Endothelial cell of umbilical vein (primary cell): ENCODE data around the gene TSPAN18. TPM values are rescaled to one million over a fixed set of nuclear protein-coding genes. Genes with fewer than 3 reads are reported as not detected.

ENCODE experiments used
- BruUV-seq: library from RNA; stranded (reverse); fragments of 400-500 nt; replicated peaks from 2 replicates; lab custom pipeline; 2021; lab: Mats Ljungman, UMichigan
- CTCF ChIA-PET: fragments of 300-600, 350-600 bp; sonication (Branson Sonifier 250); formaldehyde crosslinking; loops from one replicate; lab custom pipeline; 2021; ENCODE audit warnings: antibody characterized with exemption, inconsistent platforms; lab: Charles Lee
- POLR2A ChIA-PET: fragments of 300-600, 350-600 bp; sonication (Branson Sonifier 250); formaldehyde crosslinking; loops from one replicate; lab custom pipeline; 2021; ENCODE audit warnings: antibody characterized with exemption, inconsistent platforms; lab: Charles Lee
- DNase-seq: peaks from one replicate; pipeline ENCODE4 v3.0.0-alpha.2; 2011; ENCODE audit warnings: low read depth, low spot score
- FAIRE-seq: peaks from 2 replicates; lab custom pipeline; 2011; peaks lifted over from hg19 to GRCh38; lab: Jason Lieb, UNC
- H2AFZ ChIP-seq: 2 replicates; pipeline ENCODE4 v1.6.0; 2012; ENCODE audit warnings: low read depth, low read length, control low read depth, inconsistent platforms
- H3K27ac ChIP-seq: 2 replicates; pipeline ENCODE4 v1.5.1; 2011; ENCODE audit warnings: low read depth, mild to moderate bottlenecking, control low read depth, low read length, moderate library complexity; ENCODE audit not compliant: insufficient read depth
- H3K27me3 ChIP-seq, 2 experiments: 2 replicates each; pipeline versions ENCODE4 v1.6.0 to v1.6.1; 2011; ENCODE audit warnings: low read length in 2 of 2, mixed read lengths in 1 of 2; ENCODE audit not compliant: control insufficient read depth in 2 of 2, insufficient read depth in 2 of 2
- H3K36me3 ChIP-seq, 2 experiments: 2 replicates in 1 of 2; 3 replicates in 1 of 2; pipeline ENCODE4 v1.5.1; 2011; ENCODE audit warnings: low read length in 2 of 2, mild to moderate bottlenecking in 1 of 2, moderate library complexity in 1 of 2; ENCODE audit not compliant: control insufficient read depth in 2 of 2, insufficient read depth in 2 of 2; ENCODE audit errors: extremely low read depth in 1 of 2
- H3K4me1 ChIP-seq: 3 replicates; pipeline ENCODE4 v1.5.1; 2011; ENCODE audit warnings: mild to moderate bottlenecking, low read length; ENCODE audit not compliant: control insufficient read depth, insufficient read depth; ENCODE audit errors: extremely low read depth
- H3K4me2 ChIP-seq: 2 replicates; pipeline ENCODE4 v1.6.1; 2011; ENCODE audit warnings: low read length, control low read depth, mixed read lengths; ENCODE audit not compliant: insufficient read depth
- H3K4me3 ChIP-seq, 3 experiments: fragments of 200-600 bp in 1 of 3; sonication (generic), shearing (Covaris generic) in 1 of 3; replicated peaks in 1 of 3; 2 replicates each; pipeline ENCODE4 v1.5.1; 2011 to 2016; ENCODE audit warnings: control low read depth in 3 of 3, low read length in 3 of 3, mild to moderate bottlenecking in 2 of 3, inconsistent platforms in 1 of 3, low read depth in 1 of 3, moderate library complexity in 1 of 3; ENCODE audit not compliant: insufficient read depth in 1 of 3
- H3K79me2 ChIP-seq: 2 replicates; pipeline ENCODE4 v1.6.0; 2012; ENCODE audit warnings: low read length, inconsistent platforms; ENCODE audit not compliant: control insufficient read depth, insufficient read depth
- H3K9ac ChIP-seq: replicated peaks from 2 replicates; pipeline ENCODE3; 2011; ENCODE audit warnings: low read length, control low read depth; ENCODE audit not compliant: insufficient read depth; ENCODE audit errors: extremely low read depth
- H3K9me1 ChIP-seq: replicated peaks from 3 replicates; pipeline ENCODE4 v1.6.0; 2011; ENCODE audit warnings: mild to moderate bottlenecking, low read length; ENCODE audit not compliant: control insufficient read depth, insufficient read depth; ENCODE audit errors: extremely low read depth
- H3K9me3 ChIP-seq: replicated peaks from 2 replicates; pipeline ENCODE4 v1.5.1; 2012; ENCODE audit warnings: low read length, inconsistent platforms; ENCODE audit not compliant: control insufficient read depth, insufficient read depth
- H4K20me1 ChIP-seq: replicated peaks from 2 replicates; pipeline ENCODE3; 2011; ENCODE audit warnings: mild to moderate bottlenecking, low read length; ENCODE audit not compliant: control insufficient read depth, insufficient read depth; ENCODE audit errors: extremely low read depth
- CTCF ChIP-seq, 2 donors: IDR thresholded peaks; 1 replicate in 1 of 2; 2 replicates in 1 of 2; pipeline ENCODE4 v1.5.1; 2011; ENCODE audit warnings: low read length in 2 of 2, mild to moderate bottlenecking in 2 of 2, moderate library complexity in 2 of 2, control low read depth in 1 of 2, inconsistent platforms in 1 of 2, low read depth in 1 of 2; ENCODE audit not compliant: insufficient read depth in 1 of 2; ENCODE audit errors: extremely low read depth in 1 of 2
- EZH2 ChIP-seq: IDR thresholded peaks from 2 replicates; pipeline ENCODE4 v1.6.1; 2012; ENCODE audit warnings: borderline replicate concordance, low read depth, mild to moderate bottlenecking, moderate library complexity, low read length, inconsistent platforms; ENCODE audit not compliant: severe bottlenecking
- FOS ChIP-seq: IDR thresholded peaks from 2 replicates; pipeline ENCODE4 v1.6.1; 2011; ENCODE audit warnings: mild to moderate bottlenecking, low read length, moderate library complexity, borderline replicate concordance; ENCODE audit not compliant: insufficient read depth
- GATA2 ChIP-seq: IDR thresholded peaks from 2 replicates; pipeline ENCODE4 v1.7.0; 2011; ENCODE audit warnings: low read depth, mild to moderate bottlenecking, moderate library complexity, mixed read lengths, low read length; ENCODE audit not compliant: insufficient read length, insufficient read depth
- JUN ChIP-seq: IDR thresholded peaks from 2 replicates; pipeline ENCODE4 v1.6.1; 2011; ENCODE audit warnings: borderline replicate concordance, low read depth; ENCODE audit not compliant: insufficient read length, insufficient read depth
- MAX ChIP-seq: IDR thresholded peaks from 2 replicates; pipeline ENCODE4 v1.6.1; 2011; ENCODE audit not compliant: insufficient read depth, insufficient read length
- MYC ChIP-seq: IDR thresholded peaks from one replicate; pipeline ENCODE4 v1.6.1; 2011; ENCODE audit warnings: mild to moderate bottlenecking, low read depth, low read length
- POLR2A ChIP-seq: IDR thresholded peaks from 2 replicates; pipeline ENCODE4 v1.6.1; 2012; ENCODE audit warnings: low read depth, mild to moderate bottlenecking, control low read depth, low read length
- POLR2AphosphoS5 ChIP-seq: IDR thresholded peaks from 2 replicates; pipeline ENCODE4 v1.6.1; 2012; ENCODE audit warnings: low read depth, mild to moderate bottlenecking, control low read depth, low read length, moderate library complexity; ENCODE audit not compliant: insufficient read depth
- dilution Hi-C: fragments of 300-500 bp; cut with MboI; formaldehyde crosslinking; loops from one replicate; pipeline ENCODE4 v1.15.0; 2019; ENCODE audit warnings: low sequenced_read_pairs; ENCODE audit not compliant: extremely low pct_ligation_motif_present
- intact Hi-C: fragments of 100-400 bp; cut with micrococcal nuclease; formaldehyde crosslinking; loops from one replicate; pipeline ENCODE4 v1.10.0; 2022
- polyA plus RNA-seq, 4 experiments: library from polyadenylated mRNA; depleted of rRNA in 3 of 4; stranded (reverse) in 3 of 4; unstranded in 1 of 4; fragments of >200 nt; gene quantifications; 2 replicates each; pipeline versions ENCODE4 v1.2.1 to v1.2.3, GENCODE V29; 2011 to 2012; ENCODE audit warnings: missing spikeins in 1 of 4
- total RNA-seq: library from RNA; stranded (reverse); gene quantifications from 2 replicates; pipeline ENCODE4 v1.2.3, GENCODE V29; 2021

TSPAN18 gene
- total and polyA plus RNA-seq, 2 donors (not counting 3 experiments of a cell fraction or from before 2014, with no cell fraction given): 32.2 to 118 TPM

DNA sequence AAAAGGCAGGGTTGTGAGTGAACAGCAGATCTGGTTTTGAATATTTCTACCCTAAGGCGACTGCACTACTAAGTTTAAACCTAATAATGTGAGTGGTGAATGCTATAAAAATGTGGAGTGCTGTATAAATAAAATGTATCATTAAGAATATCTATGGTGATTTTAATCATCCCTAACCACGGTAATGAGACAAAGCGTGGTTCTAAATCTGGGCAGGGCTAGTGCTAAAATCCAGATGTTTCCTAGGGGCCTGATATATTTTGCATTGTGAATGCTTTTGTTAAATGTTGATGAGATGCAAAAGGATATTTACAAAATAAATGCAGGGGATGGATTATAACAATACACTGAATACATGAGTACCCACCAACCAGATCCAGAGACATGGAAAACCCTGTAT is 58.1 kb downstream of the TSPAN18 start:
- Histone ChIP-seq H3K9me1 (no peaks in the 10 kb centered on the region), H3K27me3 (no peaks in the 10 kb centered on the region), H3K27ac (no peak overlapping the region), H3K9ac (no peak overlapping the region), H4K20me1 (no peaks in the 10 kb centered on the region), H3K4me2 (no peak overlapping the region), H3K4me3 (no peak overlapping the region), H2AFZ (no peak overlapping the region), H3K79me2 (no peaks in the 10 kb centered on the region), H3K4me1 (peaks cover 13% of the 10 kb centered on the region), H3K9me3 (no peaks in the 10 kb centered on the region), H3K36me3 (no peaks in the 10 kb centered on the region)
- dilution Hi-C loops: no loop called here
- DNase-seq (no peak), FAIRE-seq (no peak)
- CTCF ChIA-PET: interaction anchor here (1.2 to 2.1 kb wide), 3 partner anchors 8 to 10 kb away, joined by 3 to 6 read pairs (median 4); no protein-coding TSS in a partner anchor
- no TSS peak for BruUV-seq
- TF ChIP-seq CTCF (IDR thresholded peaks at IDR 0.05; ENCODE audit: extremely low read depth in 1 of 2, insufficient read depth in 1 of 2, low read depth in 1 of 2, low read length in 2 of 2) (no peak), MYC (no peak), JUN (no peak), FOS (no peak), EZH2 (no peak), MAX (no peak), GATA2 (no peak), POLR2A (no peak), POLR2AphosphoS5 (no peak)
- intact Hi-C loops: loop anchor here (5.0 kb wide), 1 partner anchor 77 kb away; no protein-coding TSS in a partner anchor
- POLR2A ChIA-PET: no interaction called here
